H54 (cell line): ENCODE results near the gene HOXA3.

Experiments used
- DNase-seq: peaks from one replicate; pipeline ENCODE4 v3.0.0; 2011; ENCODE audit warnings: low spot score, mixed read lengths; ENCODE audit not compliant: insufficient read length
- FAIRE-seq: peaks from 3 replicates; lab custom pipeline; 2011; peaks lifted over from hg19 to GRCh38; lab: Jason Lieb, UNC
- POLR2A ChIP-seq: IDR thresholded peaks from 2 replicates; pipeline ENCODE4 v1.6.1; 2011; ENCODE audit warnings: low read depth, mild to moderate bottlenecking, low read length

The HOXA3 gene

GRCh38 chr7:27140126-27140857 lies 12.1 kb downstream of the HOXA3 start:
- DNase-seq: no peak
- TF ChIP-seq POLR2A: no peak
- FAIRE-seq: no peak

- TF ChIP-seq POLR2A: no peak
- FAIRE-seq (no peak), DNase-seq (no peak)
Observed at GRCh38 chr7:27139334-27140125, 12.9 kb downstream of the HOXA3 start.

- no peak for TF ChIP-seq POLR2A
- no peak for DNase-seq
Observed at GRCh38 chr7:27138985-27139333, 13.4 kb downstream of the HOXA3 start.

GRCh38 chr7:27138472-27138871 lies 13.9 kb downstream of the HOXA3 start:
- DNase-seq: no peak
- FAIRE-seq: no peak
- TF ChIP-seq POLR2A: no peak

More at GRCh38 chr7:27138985-27139333, 13.4 kb downstream of the HOXA3 start:
- no peak for FAIRE-seq

- DNase-seq (no peak), FAIRE-seq (no peak)
- TF ChIP-seq POLR2A: no peak
Observed at GRCh38 chr7:27137640-27138315, 14.6 kb downstream of the HOXA3 start.

GRCh38 chr7:27134392-27134791 lies 18.0 kb downstream of the HOXA3 start:
- peak; percentile 89 for FAIRE-seq
- no peak for DNase-seq
- TF ChIP-seq POLR2A: no peak

GRCh38 chr7:27133409-27134231 lies 18.8 kb downstream of the HOXA3 start:
- no peak for TF ChIP-seq POLR2A
- DNase-seq (no peak), FAIRE-seq (no peak)

GRCh38 chr7:27132978-27133377 lies 19.4 kb downstream of the HOXA3 start:
- TF ChIP-seq POLR2A: no peak
- FAIRE-seq: no peak
- DNase-seq: no peak

- FAIRE-seq: no peak
- no peak for TF ChIP-seq POLR2A
- no peak for DNase-seq
Observed at GRCh38 chr7:27132214-27132613, 20.2 kb downstream of the HOXA3 start.

GRCh38 chr7:27131390-27131819 lies 21.0 kb downstream of the HOXA3 start:
- FAIRE-seq (no peak), DNase-seq (no peak)
- TF ChIP-seq POLR2A: no peak

- DNase-seq (peak; percentile 98), FAIRE-seq (no peak)
- TF ChIP-seq POLR2A: peak; percentile 88
Observed at GRCh38 chr7:27130540-27131389, 21.6 kb downstream of the HOXA3 start, which contains the start of gene HOXA4. HOXA4 (minus strand) TSS chr7:27130757; CDS start chr7:27130733, 24 bp downstream.
